ENCODE measurements around the gene ATF1.
A peak's percentile ranks its signal among the peaks of the same experiment; 100 is the strongest.

Gene ATF1

GRCh38 chr12:50725011-50725942, 38.6 kb upstream of the ATF1 start:
- DNase-seq (ENCODE audit: low read depth in 2 of 2) = peak in 1 of 2 donors; percentile 48
- H3K4me3 ChIP-seq (replicated peaks in 1 of 2; ENCODE audit: low read depth in 2 of 2, low read length in 2 of 2) = no peak overlapping the region
- TF ChIP-seq CTCF (IDR thresholded peaks at IDR 0.05; ENCODE audit: low read depth, low read length) = no peak

DNA sequence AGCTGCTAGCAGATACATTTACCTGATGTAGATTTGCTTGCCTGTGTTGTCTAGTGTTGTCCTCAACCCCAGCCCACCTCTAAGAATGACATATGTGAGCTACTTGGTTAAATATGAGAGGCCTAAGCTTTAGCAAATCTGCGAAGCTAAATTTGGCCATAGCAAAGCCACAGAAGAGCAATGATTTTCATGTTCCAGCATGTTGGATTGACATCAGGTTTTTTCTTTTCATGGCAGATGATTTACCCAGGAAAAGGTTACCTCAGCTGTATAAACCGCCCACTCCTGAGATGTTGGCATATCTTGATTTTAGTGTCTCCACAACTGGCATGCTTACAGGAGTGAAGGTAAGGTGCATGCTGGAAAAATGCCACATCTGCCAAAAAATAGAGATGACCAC, 36.4 kb upstream of the ATF1 start:
- no peak for TF ChIP-seq CTCF (IDR thresholded peaks at IDR 0.05; ENCODE audit: low read depth, low read length)
- H3K4me3 ChIP-seq (replicated peaks in 1 of 2; ENCODE audit: low read depth in 2 of 2, low read length in 2 of 2) = no peak overlapping the region
- DNase-seq (ENCODE audit: low read depth in 2 of 2) = no peak

- DNase-seq (ENCODE audit: low read depth in 2 of 2) = no peak
- no peak for TF ChIP-seq CTCF (IDR thresholded peaks at IDR 0.05; ENCODE audit: low read depth, low read length)
- no peak overlapping the region for H3K4me3 ChIP-seq (replicated peaks in 1 of 2; ENCODE audit: low read depth in 2 of 2, low read length in 2 of 2)
Measured at GRCh38 chr12:50728417-50728816, 35.5 kb upstream of the ATF1 start.

GRCh38 chr12:50728841-50729240, 35.1 kb upstream of the ATF1 start:
- no peak overlapping the region for H3K4me3 ChIP-seq (replicated peaks in 1 of 2; ENCODE audit: low read depth in 2 of 2, low read length in 2 of 2)
- no peak for DNase-seq (ENCODE audit: low read depth in 2 of 2)
- no peak for TF ChIP-seq CTCF (IDR thresholded peaks at IDR 0.05; ENCODE audit: low read depth, low read length)

- TF ChIP-seq CTCF (IDR thresholded peaks at IDR 0.05; ENCODE audit: low read depth, low read length) = no peak
- peak; percentile 81 to 95 for DNase-seq (ENCODE audit: low read depth in 2 of 2)
- no peak overlapping the region for H3K4me3 ChIP-seq (replicated peaks in 1 of 2; ENCODE audit: low read depth in 2 of 2, low read length in 2 of 2)
Measured at GRCh38 chr12:50732591-50732990, 31.3 kb upstream of the ATF1 start.

DNA sequence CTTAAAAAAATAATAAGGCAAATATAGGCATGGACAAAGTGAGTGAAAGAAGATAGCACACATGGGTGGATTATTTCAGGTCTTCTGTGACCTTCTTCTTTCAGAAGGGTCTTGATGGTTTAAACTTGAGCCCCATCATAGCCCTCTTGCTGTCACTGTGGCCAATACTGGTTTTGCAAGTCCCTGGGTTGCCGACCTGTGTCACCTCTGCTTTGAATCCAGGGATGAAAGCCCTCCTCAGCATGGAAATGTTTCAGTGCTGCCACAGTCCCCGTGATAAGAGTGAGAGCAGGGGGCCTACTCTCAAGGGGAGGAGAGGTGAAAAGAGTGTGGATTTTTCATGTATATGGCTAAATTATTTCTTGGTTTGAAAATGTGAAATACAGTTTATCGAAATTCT, 30.2 kb upstream of the ATF1 start:
- DNase-seq (ENCODE audit: low read depth in 2 of 2) = no peak
- TF ChIP-seq CTCF (IDR thresholded peaks at IDR 0.05; ENCODE audit: low read depth, low read length) = no peak
- no peak overlapping the region for H3K4me3 ChIP-seq (replicated peaks in 1 of 2; ENCODE audit: low read depth in 2 of 2, low read length in 2 of 2)
